Liver (tissue), 9 donors: ENCODE measurements around the gene CD47. TPM values are rescaled to one million over a fixed set of nuclear protein-coding genes. Genes with fewer than 3 reads are reported as not detected.

Experiments used
- DNase-seq: peaks from one replicate; pipeline ENCODE4 v3.0.0-alpha.2; 2017; ENCODE audit warnings: low spot score
- H3K27ac ChIP-seq, 2 donors: one replicate each; pipeline ENCODE4 v1.7.0; 2013; ENCODE audit warnings: inconsistent platforms in 2 of 2, low read length in 2 of 2, control low read depth in 1 of 2, low read depth in 1 of 2, mild to moderate bottlenecking in 1 of 2
- H3K27me3 ChIP-seq, 4 donors: one replicate each; pipeline versions ENCODE4 v1.6.1 to v1.7.0; 2013; ENCODE audit warnings: low read length in 3 of 4, inconsistent platforms in 1 of 4, mild to moderate bottlenecking in 1 of 4, moderate library complexity in 1 of 4; ENCODE audit not compliant: control insufficient read depth in 4 of 4, insufficient read depth in 4 of 4
- H3K36me3 ChIP-seq, 4 donors: one replicate each; pipeline versions ENCODE4 v1.6.1 to v1.7.0; 2013; ENCODE audit warnings: low read length in 3 of 4, mild to moderate bottlenecking in 3 of 4, low read depth in 1 of 4, moderate library complexity in 1 of 4; ENCODE audit not compliant: control insufficient read depth in 4 of 4, insufficient read depth in 3 of 4
- H3K4me1 ChIP-seq, 4 donors: one replicate each; pipeline versions ENCODE4 v1.6.1 to v1.7.0; 2013; ENCODE audit warnings: low read length in 3 of 4, mild to moderate bottlenecking in 3 of 4, moderate library complexity in 1 of 4; ENCODE audit not compliant: control insufficient read depth in 4 of 4, insufficient read depth in 4 of 4
- H3K4me3 ChIP-seq, 3 donors: one replicate each; pipeline versions ENCODE4 v1.6.1 to v1.7.0; 2013; ENCODE audit warnings: low read length in 3 of 3, control low read depth in 1 of 3, low read depth in 1 of 3, mild to moderate bottlenecking in 1 of 3
- H3K9ac ChIP-seq, 2 donors: one replicate each; pipeline ENCODE4 v1.7.0; 2013; ENCODE audit warnings: low read length in 2 of 2, mild to moderate bottlenecking in 2 of 2, moderate library complexity in 2 of 2, control low read depth in 1 of 2, low read depth in 1 of 2
- H3K9me3 ChIP-seq, 4 donors: one replicate each; pipeline versions ENCODE4 v1.6.1 to v1.7.0; 2013; ENCODE audit warnings: low read length in 3 of 4; ENCODE audit not compliant: control insufficient read depth in 4 of 4
- EGR1 ChIP-seq, 2 donors: IDR thresholded peaks; 2 replicates each; pipeline ENCODE4 v1.6.1; 2016 to 2018; ENCODE audit warnings: antibody characterized with exemption in 2 of 2, low read depth in 2 of 2
- FOXA2 ChIP-seq: IDR thresholded peaks from 2 replicates; pipeline ENCODE4 v1.6.1; 2016; ENCODE audit warnings: antibody characterized with exemption
- GABPA ChIP-seq, 2 donors: IDR thresholded peaks in 1 of 2; conservative IDR thresholded peaks in 1 of 2; 2 replicates each; pipeline ENCODE4 v1.6.1; 2016; ENCODE audit warnings: antibody characterized with exemption in 2 of 2, mild to moderate bottlenecking in 1 of 2, moderate library complexity in 1 of 2
- HNF4A ChIP-seq, 2 donors: conservative IDR thresholded peaks; 2 replicates each; pipeline ENCODE4 v1.6.1; 2016; ENCODE audit warnings: antibody characterized with exemption in 2 of 2, mild to moderate bottlenecking in 2 of 2
- HNF4G ChIP-seq: IDR thresholded peaks from 2 replicates; pipeline ENCODE4 v1.6.1; 2016; ENCODE audit warnings: antibody characterized with exemption
- NR2F2 ChIP-seq: IDR thresholded peaks from 2 replicates; pipeline ENCODE4 v1.6.1; 2016; ENCODE audit warnings: antibody characterized with exemption
- RAD21 ChIP-seq, 2 donors: IDR thresholded peaks; 2 replicates each; pipeline ENCODE4 v1.6.1; 2016; ENCODE audit warnings: antibody characterized with exemption in 2 of 2, mild to moderate bottlenecking in 2 of 2
- REST ChIP-seq: IDR thresholded peaks from 2 replicates; pipeline ENCODE4 v1.6.1; 2016; ENCODE audit warnings: antibody characterized with exemption, mild to moderate bottlenecking
- RXRA ChIP-seq, 2 donors: IDR thresholded peaks; 2 replicates each; pipeline ENCODE4 v1.6.1; 2017 to 2018; ENCODE audit warnings: antibody characterized with exemption in 2 of 2, mild to moderate bottlenecking in 1 of 2
- YY1 ChIP-seq: IDR thresholded peaks from 2 replicates; pipeline ENCODE4 v1.6.1; 2016; ENCODE audit warnings: antibody characterized with exemption, mild to moderate bottlenecking
- WGBS: extraction: QIAGEN DNeasy Blood & Tissue Kit; methylation state at CpG from one replicate; pipeline ENCODE4 v1.1.7; 2013; 5-methylcytosine and 5-hydroxymethylcytosine counted together
- polyA plus RNA-seq, 2 donors: library from polyadenylated mRNA; stranded (reverse) in 1 of 2; unstranded in 1 of 2; fragments of 200-250 nt in 1 of 2; fragments of >200 nt in 1 of 2; fragmentation: Nextera tagmentation in 1 of 2; extraction: Ambion mirVana in 1 of 2; gene quantifications; one replicate each; pipeline versions ENCODE4 v1.2.1 to v1.2.3, GENCODE V29; 2013 to 2015
- total RNA-seq, 2 donors: library from RNA; depleted of rRNA; stranded (reverse); fragments of >200 nt; gene quantifications; one replicate each; pipeline ENCODE4 v1.2.3, GENCODE V29; 2014
- TF ChIP-seq, protein P1 (sequence below): IDR thresholded peaks from 2 replicates; pipeline ENCODE4 v1.6.1; 2016; ENCODE audit warnings: antibody characterized with exemption
- TF ChIP-seq, protein P2 (sequence below): IDR thresholded peaks from 2 replicates; pipeline ENCODE4 v1.6.1; 2016; ENCODE audit warnings: antibody characterized with exemption
- donor health status: healthy.
- donor health status: healthy.
- donor health status: healthy.
- donor health status: healthy.
- donor health status: healthy.

Gene CD47
- total and polyA plus RNA-seq, 4 donors, result 23.4 to 39.5 (median 33.9) TPM

GRCh38 chr3:108014943-108015342, 75.9 kb downstream of the CD47 start:
- peaks cover 0 to 5% (median 1%) of the 10 kb centered on the region in 4 donors for H3K4me1 ChIP-seq
- no peak for DNase-seq
- H3K27me3 ChIP-seq, result no peaks in the 10 kb centered on the region
- H3K36me3 ChIP-seq, result no peaks in the 10 kb centered on the region
- H3K4me3 ChIP-seq, result no peak overlapping the region
- TF ChIP-seq REST, result no peak
- H3K9ac ChIP-seq, result no peak overlapping the region
- WGBS, result 94% methylated on average over 2 of the region's 2 CpGs
- no peaks in the 10 kb centered on the region for H3K9me3 ChIP-seq
- no peak overlapping the region for H3K27ac ChIP-seq

GRCh38 chr3:108013141-108014055, 77.4 kb downstream of the CD47 start:
- H3K9ac ChIP-seq, result no peak overlapping the region
- WGBS, result 53% methylated on average over 8 of the region's 8 CpGs
- no peak for DNase-seq
- no peaks in the 10 kb centered on the region for H3K27me3 ChIP-seq
- H3K36me3 ChIP-seq, result no peaks in the 10 kb centered on the region
- H3K4me1 ChIP-seq, result peaks cover 0 to 5% (median 1%) of the 10 kb centered on the region in 4 donors
- H3K27ac ChIP-seq, result no peak overlapping the region
- no peaks in the 10 kb centered on the region for H3K9me3 ChIP-seq
- H3K4me3 ChIP-seq, result no peak overlapping the region
- TF ChIP-seq GABPA (IDR thresholded peaks at IDR 0.05 in 1 of 2, conservative IDR thresholded peaks at IDR 0.05 in 1 of 2) (no peak), HNF4G (no peak), YY1 (no peak), REST (no peak), HNF4A (conservative IDR thresholded peaks at IDR 0.05) (no peak), EGR1 (IDR thresholded peaks at IDR 0.05; ENCODE audit: low read depth in 2 of 2) (no peak), NR2F2 (no peak), RXRA (IDR thresholded peaks at IDR 0.05) (no peak), FOXA2 (no peak), RAD21 (IDR thresholded peaks at IDR 0.05) (no peak)
- TF ChIP-seq, protein P1, sequence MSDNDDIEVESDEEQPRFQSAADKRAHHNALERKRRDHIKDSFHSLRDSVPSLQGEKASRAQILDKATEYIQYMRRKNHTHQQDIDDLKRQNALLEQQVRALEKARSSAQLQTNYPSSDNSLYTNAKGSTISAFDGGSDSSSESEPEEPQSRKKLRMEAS, result no peak
- TF ChIP-seq, protein P2, sequence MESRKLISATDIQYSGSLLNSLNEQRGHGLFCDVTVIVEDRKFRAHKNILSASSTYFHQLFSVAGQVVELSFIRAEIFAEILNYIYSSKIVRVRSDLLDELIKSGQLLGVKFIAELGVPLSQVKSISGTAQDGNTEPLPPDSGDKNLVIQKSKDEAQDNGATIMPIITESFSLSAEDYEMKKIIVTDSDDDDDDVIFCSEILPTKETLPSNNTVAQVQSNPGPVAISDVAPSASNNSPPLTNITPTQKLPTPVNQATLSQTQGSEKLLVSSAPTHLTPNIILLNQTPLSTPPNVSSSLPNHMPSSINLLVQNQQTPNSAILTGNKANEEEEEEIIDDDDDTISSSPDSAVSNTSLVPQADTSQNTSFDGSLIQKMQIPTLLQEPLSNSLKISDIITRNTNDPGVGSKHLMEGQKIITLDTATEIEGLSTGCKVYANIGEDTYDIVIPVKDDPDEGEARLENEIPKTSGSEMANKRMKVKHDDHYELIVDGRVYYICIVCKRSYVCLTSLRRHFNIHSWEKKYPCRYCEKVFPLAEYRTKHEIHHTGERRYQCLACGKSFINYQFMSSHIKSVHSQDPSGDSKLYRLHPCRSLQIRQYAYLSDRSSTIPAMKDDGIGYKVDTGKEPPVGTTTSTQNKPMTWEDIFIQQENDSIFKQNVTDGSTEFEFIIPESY, result no peak
